ENCODE measurements around the gene TMEM156.

Gene TMEM156

GRCh38 chr4:38924353-38924752 is 107.9 kb downstream of the TMEM156 start:
- H3K4me3 ChIP-seq (ENCODE audit: low read length) = no peak overlapping the region
- no peak for TF ChIP-seq ZNF274 (IDR thresholded peaks at IDR 0.05; ENCODE audit: low read depth, low read length)

DNA sequence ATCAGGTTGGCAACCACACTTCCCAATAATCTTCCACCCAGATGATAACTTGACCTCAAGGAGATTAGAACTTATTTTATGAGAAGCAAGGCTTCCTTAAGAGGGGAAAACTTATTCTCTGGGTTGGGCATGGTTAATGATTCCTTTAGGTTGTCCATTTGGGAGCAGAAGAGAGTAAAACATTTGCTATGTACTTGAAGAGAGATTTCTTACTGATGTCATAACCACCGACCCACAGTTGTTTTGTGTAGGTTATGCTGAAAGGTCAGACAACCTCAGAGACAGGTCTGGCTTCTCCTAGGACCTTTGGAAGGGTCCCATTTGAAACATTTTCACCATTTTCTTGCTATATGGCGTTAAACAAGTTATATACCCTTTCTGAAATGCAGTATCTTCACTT is 108.5 kb downstream of the TMEM156 start:
- H3K4me3 ChIP-seq (ENCODE audit: low read length) = no peak overlapping the region
- no peak for TF ChIP-seq ZNF274 (IDR thresholded peaks at IDR 0.05; ENCODE audit: low read depth, low read length)

- TF ChIP-seq ZNF274 (IDR thresholded peaks at IDR 0.05; ENCODE audit: low read depth, low read length) = no peak
These were observed 111.1 kb downstream of the TMEM156 start for GRCh38 chr4:38921151-38921550.

GRCh38 chr4:38920677-38921076 is 111.5 kb downstream of the TMEM156 start:
- H3K4me3 ChIP-seq (ENCODE audit: low read length) = no peak overlapping the region
- no peak for TF ChIP-seq ZNF274 (IDR thresholded peaks at IDR 0.05; ENCODE audit: low read depth, low read length)

More at GRCh38 chr4:38921151-38921550, 111.1 kb downstream of the TMEM156 start:
- no peak overlapping the region for H3K4me3 ChIP-seq (ENCODE audit: low read length)

DNA sequence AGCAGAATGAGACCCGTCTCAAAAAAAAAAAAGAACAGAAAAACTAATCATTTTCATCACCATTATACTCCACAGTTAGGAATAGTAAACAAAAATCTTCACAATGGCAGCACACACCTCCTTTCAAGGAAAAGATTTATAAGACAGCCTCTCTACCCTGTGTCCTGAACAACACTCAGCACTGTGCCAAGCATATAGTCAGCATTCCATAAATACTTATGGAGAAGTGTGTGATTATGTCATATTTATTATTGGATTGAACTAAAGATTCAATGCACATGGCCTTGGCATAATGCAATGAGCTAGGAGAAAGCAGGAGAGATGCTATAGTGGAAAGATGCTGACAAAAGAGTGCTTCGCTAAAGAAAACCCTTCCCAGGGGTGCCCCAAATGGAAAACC is 112.0 kb downstream of the TMEM156 start:
- no peak overlapping the region for H3K4me3 ChIP-seq (ENCODE audit: low read length)
- TF ChIP-seq ZNF274 (IDR thresholded peaks at IDR 0.05; ENCODE audit: low read depth, low read length) = no peak

GRCh38 chr4:38919494-38919893 is 112.7 kb downstream of the TMEM156 start:
- no peak overlapping the region for H3K4me3 ChIP-seq (ENCODE audit: low read length)
- no peak for TF ChIP-seq ZNF274 (IDR thresholded peaks at IDR 0.05; ENCODE audit: low read depth, low read length)

GRCh38 chr4:38917481-38918025 is 114.7 kb downstream of the TMEM156 start:
- no peak for TF ChIP-seq ZNF274 (IDR thresholded peaks at IDR 0.05; ENCODE audit: low read depth, low read length)
- no peak overlapping the region for H3K4me3 ChIP-seq (ENCODE audit: low read length)

Data from GM08714 (cell line).